DND-41 (cell line): ENCODE results near the gene PCSK2.

Experiments
- ATAC-seq: fragments of 200-7000 bp; cut with Tn5 transposase; 3 replicates; pipeline ENCODE4 v1.9.1; 2021; ENCODE audit warnings: low read depth; ENCODE audit not compliant: insufficient read depth
- DNase-seq: peaks from one replicate; pipeline ENCODE4 v3.0.0-alpha.2; 2020
- H2AFZ ChIP-seq: 2 replicates; pipeline ENCODE4 v1.6.0; 2012; ENCODE audit warnings: low read depth, low read length
- H3K27ac ChIP-seq: 2 replicates; pipeline ENCODE4 v1.5.1; 2012; ENCODE audit warnings: low read length, inconsistent platforms
- H3K27me3 ChIP-seq: fragments of 200-600 bp; sonication (generic); 2 replicates; pipeline ENCODE4 v1.6.0; 2012; ENCODE audit warnings: low read length, mild to moderate bottlenecking, inconsistent platforms; ENCODE audit not compliant: insufficient read depth, poor library complexity
- H3K36me3 ChIP-seq: 2 replicates; pipeline ENCODE4 v1.5.1; 2012; ENCODE audit warnings: low read length, inconsistent platforms; ENCODE audit not compliant: insufficient read depth
- H3K4me1 ChIP-seq: 2 replicates; pipeline ENCODE4 v1.5.1; 2012; ENCODE audit warnings: mild to moderate bottlenecking, low read length; ENCODE audit not compliant: insufficient read depth
- H3K4me2 ChIP-seq: 2 replicates; pipeline ENCODE4 v1.6.0; 2012; ENCODE audit warnings: mild to moderate bottlenecking, moderate library complexity, low read length, inconsistent platforms; ENCODE audit not compliant: insufficient read depth
- H3K4me3 ChIP-seq, 2 experiments: fragments of 200-600 bp in 1 of 2; shearing (Covaris generic) in 1 of 2; 2 replicates each; pipeline ENCODE4 v1.5.1; 2012 to 2016; ENCODE audit warnings: inconsistent platforms in 2 of 2, low read length in 2 of 2, mild to moderate bottlenecking in 2 of 2, low read depth in 1 of 2, moderate library complexity in 1 of 2
- H3K79me2 ChIP-seq: 2 replicates; pipeline ENCODE4 v1.6.0; 2012; ENCODE audit warnings: low read length, inconsistent platforms; ENCODE audit not compliant: insufficient read depth
- H3K9ac ChIP-seq: 2 replicates; pipeline ENCODE4 v1.6.0; 2012; ENCODE audit warnings: low read depth, mild to moderate bottlenecking, inconsistent platforms, low read length, moderate library complexity
- H3K9me3 ChIP-seq: 2 replicates; pipeline ENCODE4 v1.5.1; 2012; ENCODE audit warnings: low read length, moderate library complexity, mild to moderate bottlenecking, inconsistent platforms; ENCODE audit not compliant: insufficient read depth, severe bottlenecking
- H4K20me1 ChIP-seq: 2 replicates; pipeline ENCODE4 v1.6.0; 2012; ENCODE audit warnings: low read length; ENCODE audit not compliant: insufficient read depth
- CTCF ChIP-seq: IDR thresholded peaks from 2 replicates; pipeline ENCODE4 v1.5.1; 2012; ENCODE audit warnings: borderline replicate concordance, low read length, moderate library complexity, mild to moderate bottlenecking; ENCODE audit not compliant: poor library complexity, severe bottlenecking; ENCODE audit errors: extremely low read depth
- EZH2 ChIP-seq: IDR thresholded peaks from 3 replicates; pipeline ENCODE4 v1.6.1; 2012; ENCODE audit warnings: borderline replicate concordance, low read depth, mild to moderate bottlenecking, moderate library complexity, low read length, inconsistent platforms; ENCODE audit not compliant: severe bottlenecking

Gene PCSK2

GRCh38 chr20:17306427-17306826 is 79.6 kb downstream of the PCSK2 start:
- H3K9me3 ChIP-seq = no peaks in the 10 kb centered on the region
- DNase-seq (no peak), ATAC-seq (no peak)
- H3K4me3 ChIP-seq = no peak overlapping the region
- no peak overlapping the region for H3K4me2 ChIP-seq
- H3K4me1 ChIP-seq = no peaks in the 10 kb centered on the region
- H3K36me3 ChIP-seq = no peaks in the 10 kb centered on the region
- H4K20me1 ChIP-seq = no peaks in the 10 kb centered on the region
- H3K27ac ChIP-seq = no peak overlapping the region
- no peak overlapping the region for H3K9ac ChIP-seq
- H3K79me2 ChIP-seq = no peaks in the 10 kb centered on the region
- H2AFZ ChIP-seq = no peak overlapping the region
- no peaks in the 10 kb centered on the region for H3K27me3 ChIP-seq
- TF ChIP-seq EZH2 (no peak), CTCF (no peak)

GRCh38 chr20:17314264-17314663 is 87.4 kb downstream of the PCSK2 start:
- no peak for ATAC-seq
- Histone ChIP-seq H3K9me3 (no peaks in the 10 kb centered on the region), H4K20me1 (no peaks in the 10 kb centered on the region), H3K4me1 (no peaks in the 10 kb centered on the region), H2AFZ (no peak overlapping the region), H3K27ac (no peak overlapping the region), H3K27me3 (no peaks in the 10 kb centered on the region), H3K4me3 (no peak overlapping the region), H3K9ac (no peak overlapping the region), H3K4me2 (no peak overlapping the region), H3K79me2 (no peaks in the 10 kb centered on the region), H3K36me3 (no peaks in the 10 kb centered on the region)
- no peak for DNase-seq
- no peak for TF ChIP-seq EZH2
- no peak for TF ChIP-seq CTCF

- Histone ChIP-seq H3K27me3 (no peaks in the 10 kb centered on the region), H3K9ac (no peak overlapping the region), H3K9me3 (no peaks in the 10 kb centered on the region), H3K4me1 (no peaks in the 10 kb centered on the region), H4K20me1 (no peaks in the 10 kb centered on the region), H3K27ac (no peak overlapping the region), H3K36me3 (no peaks in the 10 kb centered on the region), H3K4me3 (no peak overlapping the region), H2AFZ (no peak overlapping the region), H3K4me2 (no peak overlapping the region), H3K79me2 (no peaks in the 10 kb centered on the region)
- no peak for DNase-seq
- TF ChIP-seq CTCF = no peak
- no peak for TF ChIP-seq EZH2
- no peak for ATAC-seq
These were observed 88.8 kb downstream of the PCSK2 start for GRCh38 chr20:17315407-17316231.
